CD4-positive, alpha-beta T cell treated with Interleukin-10 for 1 hour (primary cell): ENCODE data around the gene CNNM4.

Experiments
- DNase-seq: peaks from one replicate; pipeline ENCODE4 v3.0.0-alpha.2; 2020

CNNM4 gene

GRCh38 chr2:96861074-96861473 is 100.4 kb downstream of the CNNM4 start:
- DNase-seq = no peak
